Osteoblast (primary cell): ENCODE data around the gene MCM10. TPM values are rescaled to one million over a fixed set of nuclear protein-coding genes. Genes with fewer than 3 reads are reported as not detected.
"Not testable (repeated sequence)": the region's sequence is repeated elsewhere in the genome, so short reads cannot be mapped to it uniquely, and the experiment has no call there.

ENCODE experiments used
- DNase-seq: peaks from one replicate; pipeline ENCODE4 v3.0.0; 2011; ENCODE audit warnings: low spot score, mixed read lengths; ENCODE audit not compliant: insufficient read length; ENCODE audit errors: missing footprints
- H2AFZ ChIP-seq: 2 replicates; pipeline ENCODE4 v1.6.0; 2011; ENCODE audit warnings: mild to moderate bottlenecking, low read length
- H3K27ac ChIP-seq: 2 replicates; pipeline ENCODE4 v1.5.1; 2011; ENCODE audit warnings: mild to moderate bottlenecking, low read depth, low read length, moderate library complexity
- H3K27me3 ChIP-seq: 2 replicates; pipeline ENCODE4 v1.6.0; 2012; ENCODE audit warnings: mild to moderate bottlenecking, control low read depth, inconsistent platforms, low read length, moderate library complexity; ENCODE audit not compliant: insufficient read depth
- H3K36me3 ChIP-seq: 2 replicates; pipeline ENCODE4 v1.5.1; 2011; ENCODE audit warnings: mild to moderate bottlenecking, low read length, control low read depth, moderate library complexity; ENCODE audit not compliant: insufficient read depth
- H3K4me1 ChIP-seq: 2 replicates; pipeline ENCODE4 v1.5.1; 2011; ENCODE audit warnings: mild to moderate bottlenecking, low read length, control low read depth, moderate library complexity; ENCODE audit not compliant: insufficient read depth
- H3K4me2 ChIP-seq: 2 replicates; pipeline ENCODE4 v1.6.0; 2011; ENCODE audit warnings: mild to moderate bottlenecking, low read length; ENCODE audit not compliant: insufficient read depth
- H3K4me3 ChIP-seq: fragments of 200-600 bp; sonication (generic); 3 replicates; pipeline ENCODE4 v1.5.1; 2012; ENCODE audit warnings: mild to moderate bottlenecking, low read length, inconsistent platforms; ENCODE audit not compliant: insufficient read depth
- H3K79me2 ChIP-seq: 2 replicates; pipeline ENCODE4 v1.6.0; 2012; ENCODE audit warnings: mild to moderate bottlenecking, low read length, control low read depth, inconsistent platforms; ENCODE audit not compliant: insufficient read depth
- H3K9me3 ChIP-seq: 2 replicates; pipeline ENCODE4 v1.5.1; 2011; ENCODE audit warnings: low read depth, low read length, control low read depth
- H4K20me1 ChIP-seq: 2 replicates; pipeline ENCODE4 v1.6.0; 2012; ENCODE audit warnings: mild to moderate bottlenecking, low read length, control low read depth; ENCODE audit not compliant: insufficient read depth
- total RNA-seq: library from RNA; depleted of rRNA; stranded (reverse); fragments of >200 nt; gene quantifications from 2 replicates; pipeline ENCODE4 v1.2.3, GENCODE V29; 2012
- TF ChIP-seq, protein P1 (sequence below): IDR thresholded peaks from 2 replicates; pipeline ENCODE4 v1.5.1; 2011; ENCODE audit warnings: mild to moderate bottlenecking, low read depth, low read length, moderate library complexity; ENCODE audit errors: extremely low read depth

Gene MCM10
- total RNA-seq, 1 donor = 1.4 TPM

DNA sequence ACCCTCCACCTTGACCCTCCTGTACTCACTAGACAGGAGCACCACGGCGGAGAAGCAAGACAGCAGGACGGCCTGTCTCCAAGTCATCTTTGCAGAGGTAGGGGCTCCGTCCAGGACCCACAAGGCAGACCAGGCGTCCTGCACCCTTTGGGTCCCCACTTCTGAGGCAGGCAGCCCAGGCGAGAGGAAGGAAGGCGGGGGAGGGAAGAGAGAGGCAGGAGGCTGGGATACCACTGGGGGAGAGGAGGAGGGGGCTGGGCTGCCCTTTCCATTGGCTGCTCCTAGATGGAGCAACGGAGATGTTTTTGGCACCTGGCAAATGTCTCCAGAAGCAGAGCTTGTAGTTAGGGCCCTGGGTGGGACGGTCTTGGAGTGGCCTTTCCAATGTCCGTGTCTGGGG lies 72.8 kb downstream of the MCM10 start, which contains the start of gene UCMA:
TSS of gene UCMA (minus strand) at position 203 of the 400 bp plus-strand sequence. CDS start at position 87, 116 bp downstream.
- no peak for DNase-seq
- no peak within 1 kb of the TSS for H2AFZ ChIP-seq
- no peak within 1 kb of the TSS for H3K4me2 ChIP-seq
- H3K36me3 ChIP-seq = no peaks in the 10 kb centered on the region
- H3K79me2 ChIP-seq = no peaks in the 10 kb centered on the region
- no peaks in the 10 kb centered on the region for H3K9me3 ChIP-seq
- H3K4me3 ChIP-seq = no peak within 1 kb of the TSS
- TF ChIP-seq, protein P1, sequence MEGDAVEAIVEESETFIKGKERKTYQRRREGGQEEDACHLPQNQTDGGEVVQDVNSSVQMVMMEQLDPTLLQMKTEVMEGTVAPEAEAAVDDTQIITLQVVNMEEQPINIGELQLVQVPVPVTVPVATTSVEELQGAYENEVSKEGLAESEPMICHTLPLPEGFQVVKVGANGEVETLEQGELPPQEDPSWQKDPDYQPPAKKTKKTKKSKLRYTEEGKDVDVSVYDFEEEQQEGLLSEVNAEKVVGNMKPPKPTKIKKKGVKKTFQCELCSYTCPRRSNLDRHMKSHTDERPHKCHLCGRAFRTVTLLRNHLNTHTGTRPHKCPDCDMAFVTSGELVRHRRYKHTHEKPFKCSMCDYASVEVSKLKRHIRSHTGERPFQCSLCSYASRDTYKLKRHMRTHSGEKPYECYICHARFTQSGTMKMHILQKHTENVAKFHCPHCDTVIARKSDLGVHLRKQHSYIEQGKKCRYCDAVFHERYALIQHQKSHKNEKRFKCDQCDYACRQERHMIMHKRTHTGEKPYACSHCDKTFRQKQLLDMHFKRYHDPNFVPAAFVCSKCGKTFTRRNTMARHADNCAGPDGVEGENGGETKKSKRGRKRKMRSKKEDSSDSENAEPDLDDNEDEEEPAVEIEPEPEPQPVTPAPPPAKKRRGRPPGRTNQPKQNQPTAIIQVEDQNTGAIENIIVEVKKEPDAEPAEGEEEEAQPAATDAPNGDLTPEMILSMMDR = no peak
- H3K27me3 ChIP-seq = peaks cover 16% of the 10 kb centered on the region
- H3K4me1 ChIP-seq = no peaks in the 10 kb centered on the region
- H4K20me1 ChIP-seq = no peaks in the 10 kb centered on the region
- no peak within 1 kb of the TSS for H3K27ac ChIP-seq

DNA sequence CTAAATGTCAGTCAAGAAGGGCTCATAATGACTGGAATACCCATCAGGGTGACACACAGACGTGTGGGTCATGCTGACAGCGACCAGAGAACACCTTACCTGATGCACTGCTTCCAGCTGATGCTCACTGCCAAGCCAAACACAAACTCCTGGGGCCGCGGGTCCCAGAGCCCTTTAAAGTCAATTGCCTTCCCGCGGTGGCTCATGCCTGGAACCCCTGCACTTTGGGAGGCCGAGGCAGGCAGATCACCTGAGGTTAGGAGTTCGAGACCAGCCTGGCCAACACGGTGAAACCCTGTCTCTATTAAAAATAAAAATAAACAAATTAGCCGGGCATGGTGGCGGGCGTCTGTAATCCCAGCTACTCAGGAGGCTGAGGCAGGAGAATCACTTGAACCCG lies 73.4 kb downstream of the MCM10 start:
- H3K27ac ChIP-seq, H3K4me1 ChIP-seq: not testable (repeated sequence)

DNA sequence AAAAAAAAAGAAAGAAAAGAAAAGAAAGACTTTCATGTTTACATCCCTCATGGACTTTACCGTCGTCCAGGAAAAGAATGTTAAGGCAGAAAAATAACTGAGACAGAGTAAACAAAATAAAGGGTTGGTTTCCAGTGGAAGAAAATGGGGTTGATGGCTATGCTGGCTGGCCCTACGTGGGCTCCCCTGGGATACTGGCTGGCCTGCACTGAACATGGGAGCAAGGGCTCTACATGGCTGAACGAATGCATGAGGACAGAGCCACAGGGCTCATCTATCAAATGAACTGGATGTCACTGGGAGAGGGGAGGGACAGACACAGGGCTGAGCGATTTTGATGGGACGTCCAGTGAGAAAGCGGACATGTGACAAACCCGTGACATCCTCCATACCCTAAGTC lies 75.3 kb downstream of the MCM10 start:
- Histone ChIP-seq H2AFZ (no peak overlapping the region), H3K4me3 (no peak overlapping the region), H3K4me1 (no peaks in the 10 kb centered on the region), H3K4me2 (no peak overlapping the region), H3K27me3 (peaks cover 16% of the 10 kb centered on the region), H3K36me3 (no peaks in the 10 kb centered on the region), H3K79me2 (no peaks in the 10 kb centered on the region), H4K20me1 (no peaks in the 10 kb centered on the region), H3K27ac (no peak overlapping the region), H3K9me3 (no peaks in the 10 kb centered on the region)
- no peak for DNase-seq
- TF ChIP-seq, protein P1 = no peak

More for the DNA sequence above, 73.4 kb downstream of the MCM10 start:
- H3K79me2 ChIP-seq, H3K9me3 ChIP-seq, H3K36me3 ChIP-seq, DNase-seq, H3K4me3 ChIP-seq, H2AFZ ChIP-seq, H4K20me1 ChIP-seq, H3K4me2 ChIP-seq: not testable (repeated sequence)
- peaks cover 16% of the 10 kb centered on the region for H3K27me3 ChIP-seq

DNA sequence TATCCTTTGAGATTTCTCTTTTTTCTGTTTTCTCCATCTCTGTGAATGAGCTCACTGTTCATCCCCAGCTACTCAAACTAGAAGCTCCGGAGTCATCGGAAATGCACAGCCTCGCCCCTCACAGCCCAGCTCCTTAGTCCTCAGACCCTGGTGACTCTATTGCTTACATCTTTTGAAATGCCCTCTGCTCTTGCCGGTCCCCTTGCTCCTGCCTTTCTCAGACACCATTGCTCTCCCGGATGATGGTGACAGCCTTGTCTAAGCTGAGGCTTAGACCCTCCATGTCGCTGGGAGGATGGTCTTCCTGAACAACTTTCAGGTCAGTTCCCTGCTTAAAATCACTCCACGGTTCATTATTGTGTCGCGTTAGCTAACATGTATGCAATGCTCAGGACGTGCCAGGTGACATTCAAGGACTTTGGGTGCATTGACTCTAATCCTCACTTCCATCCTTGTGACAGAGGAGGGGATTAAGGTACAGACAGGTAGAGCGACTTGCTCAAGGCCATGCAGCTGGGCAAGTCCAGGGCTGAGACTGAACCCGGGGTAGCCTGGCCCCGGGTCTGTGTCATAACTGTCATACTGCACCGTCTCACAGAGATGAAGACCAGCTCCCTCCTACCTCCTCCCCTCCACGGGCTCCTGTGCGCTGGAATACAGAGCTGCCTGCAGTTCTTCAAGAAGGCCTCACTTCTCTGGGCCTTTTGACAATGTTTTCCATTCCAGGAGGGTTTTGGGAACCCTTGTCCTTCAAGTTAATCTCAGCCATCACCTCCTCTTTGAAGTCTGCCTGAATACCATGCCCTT lies 77.1 kb downstream of the MCM10 start:
- Histone ChIP-seq H3K27ac (no peak overlapping the region), H3K4me2 (no peak overlapping the region), H3K4me1 (no peaks in the 10 kb centered on the region), H3K36me3 (no peaks in the 10 kb centered on the region), H3K79me2 (no peaks in the 10 kb centered on the region), H3K4me3 (no peak overlapping the region), H2AFZ (no peak overlapping the region), H4K20me1 (no peaks in the 10 kb centered on the region), H3K9me3 (no peaks in the 10 kb centered on the region), H3K27me3 (peaks cover 6% of the 10 kb centered on the region)
- DNase-seq = no peak
- TF ChIP-seq, protein P1 = no peak
